Transverse colon (tissue), 4 donors: ENCODE data around the gene GNA12. TPM values are rescaled to one million over a fixed set of nuclear protein-coding genes. Genes with fewer than 3 reads are reported as not detected.
A peak's percentile ranks its signal among the peaks of the same experiment; 100 is the strongest.

ENCODE experiments used
- DNase-seq: peaks from one replicate; pipeline ENCODE4 v3.0.0-alpha.2; 2019
- H3K27ac ChIP-seq, 4 donors: fragments of 200-600 bp; sonication (generic); 2 replicates each; pipeline ENCODE4 v1.5.1; 2016 to 2018; ENCODE audit warnings: inconsistent platforms in 4 of 4
- H3K27me3 ChIP-seq: fragments of 200-600 bp; sonication (generic); 2 replicates; pipeline ENCODE4 v1.5.1; 2017; ENCODE audit warnings: inconsistent platforms
- H3K36me3 ChIP-seq, 4 donors: fragments of 200-600 bp; sonication (generic); 2 replicates each; pipeline ENCODE4 v1.5.1; 2017 to 2019; ENCODE audit warnings: inconsistent platforms in 4 of 4
- H3K4me1 ChIP-seq, 4 donors: fragments of 200-600 bp; sonication (generic); 2 replicates each; pipeline ENCODE4 v1.5.1; 2017 to 2020; ENCODE audit warnings: inconsistent platforms in 4 of 4
- H3K4me3 ChIP-seq, 4 donors: fragments of 200-600 bp; sonication (generic); 1 replicate in 1 of 4; 2 replicates in 3 of 4; pipeline versions ENCODE4 v1.5.1 to v1.6.1; 2017 to 2019; ENCODE audit warnings: inconsistent platforms in 4 of 4
- H3K9me3 ChIP-seq, 2 donors: fragments of 200-600 bp; sonication (generic); 2 replicates each; pipeline ENCODE4 v1.5.1; 2017 to 2019; ENCODE audit warnings: inconsistent platforms in 2 of 2
- CTCF ChIP-seq, 5 experiments: fragments of 200-600 bp in 3 of 5; fragments of 450-650 bp in 2 of 5; sonication (generic) in 3 of 5; IDR thresholded peaks; 1 replicate in 2 of 5; 2 replicates in 3 of 5; pipeline ENCODE4 v1.5.1; 2016 to 2017; ENCODE audit warnings: antibody characterized with exemption in 5 of 5, inconsistent platforms in 3 of 5, mild to moderate bottlenecking in 2 of 5, moderate library complexity in 1 of 5
- EP300 ChIP-seq: sonication (generic); formaldehyde crosslinking; IDR thresholded peaks from one replicate; pipeline ENCODE4 v1.6.1; 2017; ENCODE audit warnings: antibody characterized with exemption, low read depth
- POLR2A ChIP-seq: fragments of 450-650 bp; IDR thresholded peaks from one replicate; pipeline ENCODE4 v1.6.1; 2016; ENCODE audit warnings: antibody characterized with exemption, mild to moderate bottlenecking, moderate library complexity
- POLR2AphosphoS5 ChIP-seq, 3 donors: sonication (generic); formaldehyde crosslinking; IDR thresholded peaks; one replicate each; pipeline ENCODE4 v1.6.1; 2016; ENCODE audit warnings: antibody characterized with exemption in 3 of 3
- WGBS, 2 donors: methylation state at CpG; one replicate each; pipeline ENCODE4 v1.1.5; 2018; ENCODE audit warnings: low coverage in 1 of 2; 5-methylcytosine and 5-hydroxymethylcytosine counted together
- in situ Hi-C, 4 donors: fragments of 200-750 bp; cut with MboI; loops; one replicate each; pipeline versions ENCODE4 v1.15.0 to v1.15.1; 2017; ENCODE audit warnings: low sequenced_read_pairs in 3 of 4, low pct_ligation_motif_present in 1 of 4, low pct_unique_long_range_greater_than_20kb in 1 of 4
- intact Hi-C: fragments of 100-400 bp; cut with DNase I; formaldehyde crosslinking; loops from one replicate; pipeline ENCODE4 v1.15.1; 2023; ENCODE audit warnings: low total_unique reads
- total RNA-seq, 4 donors: library from RNA; depleted of rRNA; stranded (reverse); fragments of >200 nt; gene quantifications; one replicate each; pipeline ENCODE4 v1.1.0, GENCODE V29; 2016

Gene GNA12
- total RNA-seq, 4 donors from 2014 or later: 18.9 to 39.6 (median 22.2) TPM

GRCh38 chr7:2818121-2818520 lies 26.0 kb downstream of the GNA12 start:
- H3K4me1 ChIP-seq: peaks cover 14 to 36% (median 23%) of the 10 kb centered on the region in 4 donors
- intact Hi-C loops: no loop called here
- H3K36me3 ChIP-seq: no peaks in the 10 kb centered on the region
- no peaks in the 10 kb centered on the region for H3K9me3 ChIP-seq
- peak overlapping the region in 3 of 4 donors; percentile 11 to 28 (median 18) for H3K27ac ChIP-seq
- in situ Hi-C loops: no loop called here
- no peaks in the 10 kb centered on the region for H3K27me3 ChIP-seq
- no peak overlapping the region for H3K4me3 ChIP-seq
- TF ChIP-seq CTCF (IDR thresholded peaks at IDR 0.05) (no peak), EP300 (no peak), POLR2A (no peak), POLR2AphosphoS5 (IDR thresholded peaks at IDR 0.05) (no peak)
- no peak for DNase-seq
- 80 to 83% methylated on average over 1 to 7 of the region's 7 CpGs for WGBS, 2 donors

GRCh38 chr7:2817456-2817855 lies 26.7 kb downstream of the GNA12 start:
- 92 to 93% methylated on average over 3 of the region's 3 CpGs for WGBS, 2 donors

GRCh38 chr7:2815875-2816245 lies 28.2 kb downstream of the GNA12 start:
- H3K36me3 ChIP-seq: no peaks in the 10 kb centered on the region
- WGBS, 2 donors: 89 to 100% methylated on average over 9 to 16 of the region's 16 CpGs
- no peaks in the 10 kb centered on the region for H3K9me3 ChIP-seq
- H3K27me3 ChIP-seq: no peaks in the 10 kb centered on the region
- H3K4me1 ChIP-seq: peaks cover 4 to 28% (median 11%) of the 10 kb centered on the region in 4 donors
- TF ChIP-seq EP300 (no peak), POLR2AphosphoS5 (IDR thresholded peaks at IDR 0.05) (no peak), POLR2A (no peak), CTCF (IDR thresholded peaks at IDR 0.05) (no peak)
- H3K27ac ChIP-seq: no peak overlapping the region
- no peak overlapping the region for H3K4me3 ChIP-seq
- intact Hi-C loops: no loop called here
- in situ Hi-C loops: no loop called here
- DNase-seq: no peak

More at GRCh38 chr7:2817456-2817855, 26.7 kb downstream of the GNA12 start:
- TF ChIP-seq POLR2A (no peak), CTCF (IDR thresholded peaks at IDR 0.05) (no peak)
- DNase-seq: no peak
- no peaks in the 10 kb centered on the region for H3K9me3 ChIP-seq
- peaks cover 14 to 37% (median 23%) of the 10 kb centered on the region in 4 donors for H3K4me1 ChIP-seq
- H3K4me3 ChIP-seq: no peak overlapping the region
- H3K27ac ChIP-seq: peak overlapping the region in 1 of 4 donors; percentile 11
- H3K27me3 ChIP-seq: no peaks in the 10 kb centered on the region
- in situ Hi-C loops: no loop called here
- intact Hi-C loops: no loop called here
- no peaks in the 10 kb centered on the region for H3K36me3 ChIP-seq

GRCh38 chr7:2814946-2815874 lies 28.9 kb downstream of the GNA12 start:
- 82 to 93% methylated on average over 2 to 31 of the region's 31 CpGs for WGBS, 2 donors
- in situ Hi-C loops: no loop called here
- H3K36me3 ChIP-seq: no peaks in the 10 kb centered on the region
- no peak for TF ChIP-seq CTCF (IDR thresholded peaks at IDR 0.05)
- TF ChIP-seq POLR2A: no peak
- TF ChIP-seq EP300: no peak
- no peak for TF ChIP-seq POLR2AphosphoS5 (IDR thresholded peaks at IDR 0.05)
- no peaks in the 10 kb centered on the region for H3K27me3 ChIP-seq
- H3K27ac ChIP-seq: peak overlapping the region in 2 of 4 donors; percentile 35 to 54
- DNase-seq: no peak
- intact Hi-C loops: no loop called here
- H3K4me1 ChIP-seq: peaks cover 4 to 21% (median 5%) of the 10 kb centered on the region in 4 donors
- no peaks in the 10 kb centered on the region for H3K9me3 ChIP-seq
- H3K4me3 ChIP-seq: no peak overlapping the region
